Epithelial cell of esophagus (primary cell): Measurements from ENCODE around the gene STMN1.

Source experiments
- DNase-seq: peaks from one replicate; pipeline ENCODE4 v3.0.0; 2010; ENCODE audit warnings: low read depth
- H3K4me3 ChIP-seq: 2 replicates; pipeline ENCODE4 v1.5.1; 2011; ENCODE audit warnings: mild to moderate bottlenecking, low read length, control low read depth
- TF ChIP-seq, protein P1 (sequence below): IDR thresholded peaks from 2 replicates; pipeline ENCODE4 v1.5.1; 2011; ENCODE audit warnings: low read depth, mild to moderate bottlenecking, low read length, control low read depth, inconsistent platforms; ENCODE audit not compliant: insufficient read depth; ENCODE audit errors: missing control alignments

STMN1 gene

GRCh38 chr1:25863486-25864262 lies 42.5 kb downstream of the STMN1 start:
- TF ChIP-seq, protein P1, sequence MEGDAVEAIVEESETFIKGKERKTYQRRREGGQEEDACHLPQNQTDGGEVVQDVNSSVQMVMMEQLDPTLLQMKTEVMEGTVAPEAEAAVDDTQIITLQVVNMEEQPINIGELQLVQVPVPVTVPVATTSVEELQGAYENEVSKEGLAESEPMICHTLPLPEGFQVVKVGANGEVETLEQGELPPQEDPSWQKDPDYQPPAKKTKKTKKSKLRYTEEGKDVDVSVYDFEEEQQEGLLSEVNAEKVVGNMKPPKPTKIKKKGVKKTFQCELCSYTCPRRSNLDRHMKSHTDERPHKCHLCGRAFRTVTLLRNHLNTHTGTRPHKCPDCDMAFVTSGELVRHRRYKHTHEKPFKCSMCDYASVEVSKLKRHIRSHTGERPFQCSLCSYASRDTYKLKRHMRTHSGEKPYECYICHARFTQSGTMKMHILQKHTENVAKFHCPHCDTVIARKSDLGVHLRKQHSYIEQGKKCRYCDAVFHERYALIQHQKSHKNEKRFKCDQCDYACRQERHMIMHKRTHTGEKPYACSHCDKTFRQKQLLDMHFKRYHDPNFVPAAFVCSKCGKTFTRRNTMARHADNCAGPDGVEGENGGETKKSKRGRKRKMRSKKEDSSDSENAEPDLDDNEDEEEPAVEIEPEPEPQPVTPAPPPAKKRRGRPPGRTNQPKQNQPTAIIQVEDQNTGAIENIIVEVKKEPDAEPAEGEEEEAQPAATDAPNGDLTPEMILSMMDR: no peak
- DNase-seq: no peak
- H3K4me3 ChIP-seq: no peak overlapping the region

GRCh38 chr1:25862785-25863485 lies 43.3 kb downstream of the STMN1 start:
- TF ChIP-seq, protein P1: no peak
- no peak for DNase-seq

DNA sequence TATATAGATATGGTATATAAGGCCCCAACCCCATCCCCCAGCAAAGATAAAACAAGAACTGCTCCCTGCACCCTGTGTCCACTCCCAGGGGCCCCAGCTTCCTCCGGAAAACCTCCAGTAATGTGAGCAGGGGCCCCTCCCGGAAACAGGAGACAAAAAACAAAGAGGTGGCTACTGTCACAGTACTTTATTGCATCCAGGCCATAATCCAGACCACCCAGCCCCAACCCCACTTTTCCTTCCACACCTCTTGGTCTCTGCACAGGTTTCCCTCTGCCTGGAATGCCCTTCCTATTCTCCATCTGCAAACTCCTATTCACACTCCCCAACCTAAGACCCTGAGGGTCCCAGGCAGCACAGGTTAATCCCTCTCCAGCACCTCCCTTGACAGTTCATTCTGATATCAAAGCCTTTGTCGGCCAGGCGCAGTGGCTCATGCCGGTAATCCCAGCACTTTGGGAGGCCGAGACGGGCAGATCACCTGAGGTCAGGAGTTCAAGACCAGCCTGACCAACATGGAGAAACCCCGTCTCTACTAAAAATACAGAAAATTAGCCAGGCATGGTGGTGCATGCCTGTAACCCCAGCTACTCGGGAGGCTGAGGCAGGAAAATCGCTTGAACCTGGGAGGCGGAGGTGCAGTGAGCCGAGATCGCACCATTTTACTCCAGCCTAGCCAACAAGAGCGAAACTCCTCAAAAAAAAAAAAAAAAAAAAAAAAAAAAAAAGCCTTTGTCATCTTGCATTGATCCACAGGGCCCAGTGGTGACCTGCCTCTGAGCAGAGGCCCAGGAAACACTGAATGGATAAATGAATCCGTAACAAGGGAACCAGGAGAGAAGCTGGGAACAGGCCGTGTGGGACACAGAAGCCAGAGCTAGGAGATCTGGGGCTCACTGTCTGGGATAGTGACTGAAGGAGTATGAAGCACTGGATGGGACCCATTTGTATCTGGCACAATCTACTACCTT lies 44.6 kb downstream of the STMN1 start:
- TF ChIP-seq, protein P1: no peak
- H3K4me3 ChIP-seq: no peak overlapping the region

More at GRCh38 chr1:25862785-25863485, 43.3 kb downstream of the STMN1 start:
- H3K4me3 ChIP-seq: no peak overlapping the region

GRCh38 chr1:25858906-25859789 lies 47.1 kb downstream of the STMN1 start, which contains the start of gene AUNIP:
TSS of gene AUNIP (minus strand) at chr1:25859457. CDS start at chr1:25859357, 100 bp downstream.
- peak; percentile 88 for DNase-seq
- TF ChIP-seq, protein P1: no peak
- peak within 1 kb of the TSS; percentile 83 for H3K4me3 ChIP-seq

More for the DNA sequence above, 44.6 kb downstream of the STMN1 start:
- DNase-seq: no peak

- TF ChIP-seq, protein P1: no peak
- DNase-seq: peak; percentile 28
- peak overlapping the region; percentile 83 for H3K4me3 ChIP-seq
Measured at GRCh38 chr1:25858494-25858893, 47.7 kb downstream of the STMN1 start.

GRCh38 chr1:25856856-25857255 lies 49.4 kb downstream of the STMN1 start:
- peak; percentile 58 for DNase-seq
- TF ChIP-seq, protein P1: no peak
- H3K4me3 ChIP-seq: no peak overlapping the region
